GM23338 (cell line): ENCODE data around the gene GOLGA8H. TPM values are rescaled to one million over a fixed set of nuclear protein-coding genes. Genes with fewer than 3 reads are reported as not detected.
"Not testable (repeated sequence)": the region's sequence is repeated elsewhere in the genome, so short reads cannot be mapped to it uniquely, and the experiment has no call there.

Experiments
- ATAC-seq: fragments of 200-7000 bp; cut with Tn5 transposase; 3 replicates; pipeline ENCODE4 v1.9.1; 2020
- DNase-seq: peaks from one replicate; pipeline ENCODE4 v3.0.0-alpha.2; 2015; ENCODE audit warnings: low spot score
- H2AFZ ChIP-seq: fragments of 200-600 bp; sonication (generic); 2 replicates; pipeline ENCODE4 v1.8.0; 2016; ENCODE audit warnings: antibody characterized with exemption, mild to moderate bottlenecking, moderate library complexity
- H3F3A ChIP-seq: fragments of 200-600 bp; sonication (generic); replicated peaks from 2 replicates; pipeline ENCODE4 v1.8.0; 2017; ENCODE audit warnings: antibody characterized with exemption, mixed run types, low read depth
- H3K27ac ChIP-seq: fragments of 200-600 bp; sonication (generic); 2 replicates; pipeline ENCODE4 v1.6.1; 2016; ENCODE audit warnings: low read depth
- H3K27me3 ChIP-seq: fragments of 200-600 bp; sonication (generic); 2 replicates; pipeline ENCODE4 v1.8.0; 2016; ENCODE audit warnings: mild to moderate bottlenecking, mixed run types, moderate library complexity; ENCODE audit not compliant: insufficient read depth
- H3K36me3 ChIP-seq: fragments of 200-600 bp; sonication (generic); 2 replicates; pipeline ENCODE4 v1.8.0; 2016; ENCODE audit warnings: mild to moderate bottlenecking; ENCODE audit not compliant: insufficient read depth
- H3K4me1 ChIP-seq: fragments of 200-600 bp; sonication (generic); 2 replicates; pipeline ENCODE4 v1.8.0; 2016; ENCODE audit warnings: mild to moderate bottlenecking, moderate library complexity; ENCODE audit not compliant: insufficient read depth
- H3K4me2 ChIP-seq: fragments of 200-600 bp; sonication (generic); 2 replicates; pipeline ENCODE4 v1.7.1; 2017; ENCODE audit warnings: mixed run types
- H3K4me3 ChIP-seq: fragments of 200-600 bp; sonication (generic); 2 replicates; pipeline ENCODE4 v1.6.1; 2016; ENCODE audit warnings: mixed run types
- H3K79me2 ChIP-seq: fragments of 200-600 bp; sonication (generic); replicated peaks from 2 replicates; pipeline ENCODE4 v1.8.0; 2017; ENCODE audit warnings: mild to moderate bottlenecking; ENCODE audit not compliant: insufficient read depth
- H3K9me2 ChIP-seq: fragments of 200-600 bp; sonication (generic); 2 replicates; pipeline ENCODE4 v1.8.0; 2017; ENCODE audit not compliant: insufficient read depth
- H4K20me1 ChIP-seq: fragments of 200-600 bp; sonication (generic); replicated peaks from 2 replicates; pipeline ENCODE4 v1.8.0; 2017; ENCODE audit warnings: mild to moderate bottlenecking; ENCODE audit not compliant: insufficient read depth
- H3K27ac Mint-ChIP-seq: 2 replicates; pipeline ENCODE4 v1.8.0; 2020; ENCODE audit warnings: inconsistent platforms, mild to moderate bottlenecking, moderate library complexity, mixed read lengths
- H3K27me3 Mint-ChIP-seq: 3 replicates; pipeline ENCODE4 v1.8.0; 2022; ENCODE audit warnings: low read depth, mild to moderate bottlenecking, moderate library complexity, mixed read lengths, inconsistent platforms; ENCODE audit not compliant: insufficient read depth, poor library complexity
- H3K36me3 Mint-ChIP-seq: 3 replicates; pipeline ENCODE4 v1.8.0; 2021; ENCODE audit warnings: low read depth, mild to moderate bottlenecking, inconsistent platforms, moderate library complexity, mixed read lengths
- H3K4me1 Mint-ChIP-seq: 3 replicates; pipeline ENCODE4 v1.8.0; 2020; ENCODE audit warnings: mild to moderate bottlenecking, inconsistent platforms, mixed read lengths
- H3K4me3 Mint-ChIP-seq: 3 replicates; pipeline ENCODE4 v1.8.0; 2021; ENCODE audit warnings: moderate library complexity, mild to moderate bottlenecking, inconsistent platforms, mixed read lengths
- H3K9me3 Mint-ChIP-seq: 3 replicates; pipeline ENCODE4 v1.8.0; 2020; ENCODE audit warnings: moderate library complexity, mild to moderate bottlenecking, inconsistent platforms, mixed read lengths
- CTCF ChIP-seq, 2 experiments: fragments of 200-600 bp in 1 of 2; sonication (generic) in 1 of 2; conservative IDR thresholded peaks; 2 replicates each; pipeline versions ENCODE4 v1.5.1 to v1.6.1; 2016 to 2017; ENCODE audit warnings: antibody characterized with exemption in 2 of 2, low read depth in 2 of 2, mild to moderate bottlenecking in 2 of 2, moderate library complexity in 1 of 2
- POLR2AphosphoS5 ChIP-seq: IDR thresholded peaks from 2 replicates; pipeline ENCODE4 v1.6.1; 2016; ENCODE audit warnings: antibody characterized with exemption, low read depth
- polyA plus RNA-seq: library from polyadenylated mRNA; unstranded; fragments of >200 nt; fragmentation: Nextera tagmentation; extraction: Ambion mirVana; gene quantifications from 2 replicates; pipeline ENCODE4 v1.2.1, GENCODE V29; 2016
- total RNA-seq: library from RNA; depleted of rRNA; stranded (reverse); fragments of >200 nt; shearing (Covaris generic); gene quantifications from 2 replicates; pipeline ENCODE4 v1.2.3, GENCODE V29; 2014

The GOLGA8H gene
- total and polyA plus RNA-seq, 2 experiments from 2014 or later: 0.26 to 0.63 TPM

GRCh38 chr15:30598953-30599352 is 4.9 kb upstream of the GOLGA8H start:
- not testable (repeated sequence) for H3K4me1 Mint-ChIP-seq, H3K9me2 ChIP-seq, H3K36me3 ChIP-seq, H3K4me3 ChIP-seq, H3K27me3 Mint-ChIP-seq, DNase-seq, H3K27me3 ChIP-seq, ATAC-seq, H3K9me3 Mint-ChIP-seq, H3K36me3 Mint-ChIP-seq, H3K79me2 ChIP-seq, H3K4me3 Mint-ChIP-seq, H3K4me2 ChIP-seq, H3K27ac ChIP-seq, H3F3A ChIP-seq, H3K4me1 ChIP-seq, H2AFZ ChIP-seq, H4K20me1 ChIP-seq, H3K27ac Mint-ChIP-seq
- TF ChIP-seq CTCF (conservative IDR thresholded peaks at IDR 0.05; ENCODE audit: low read depth in 2 of 2): peak in 1 of 2 experiments; percentile 51; a peak in 2 of 4 replicates

GRCh38 chr15:30612271-30612670 is 8.4 kb downstream of the GOLGA8H start:
- not testable (repeated sequence) for H3F3A ChIP-seq, H3K27me3 Mint-ChIP-seq, H3K27ac ChIP-seq, H3K4me1 ChIP-seq, H3K4me3 Mint-ChIP-seq, H3K9me2 ChIP-seq, H2AFZ ChIP-seq, H3K4me3 ChIP-seq, H3K27me3 ChIP-seq, H3K36me3 Mint-ChIP-seq, ATAC-seq, H4K20me1 ChIP-seq, H3K4me2 ChIP-seq, H3K9me3 Mint-ChIP-seq, H3K36me3 ChIP-seq, H3K27ac Mint-ChIP-seq, H3K4me1 Mint-ChIP-seq, DNase-seq, H3K79me2 ChIP-seq

- H3K4me3 Mint-ChIP-seq, H3K36me3 ChIP-seq: not testable (repeated sequence)
- DNase-seq: peak; percentile 23
These were observed 17.5 kb downstream of the GOLGA8H start for GRCh38 chr15:30621342-30621741.

GRCh38 chr15:30625436-30626193 is 21.8 kb downstream of the GOLGA8H start, which contains the start of gene ARHGAP11B:
Gene ARHGAP11B, plus strand, starts transcription at chr15:30626128.
- ATAC-seq: peak; percentile 93
- peak within 1 kb of the TSS; percentile 94 for H3K4me3 ChIP-seq
- peak; percentile 55; the same call in 1 of the 2 replicates for TF ChIP-seq POLR2AphosphoS5
- H3K27ac ChIP-seq: peak within 1 kb of the TSS; percentile 96
- H3K27ac Mint-ChIP-seq: peak within 1 kb of the TSS; percentile 95
- H3K4me1 ChIP-seq, H3K36me3 ChIP-seq, H3K27me3 ChIP-seq, H3F3A ChIP-seq, H3K9me3 Mint-ChIP-seq, H3K4me1 Mint-ChIP-seq, H4K20me1 ChIP-seq, H3K9me2 ChIP-seq, H3K27me3 Mint-ChIP-seq, H3K36me3 Mint-ChIP-seq, H2AFZ ChIP-seq: not testable (repeated sequence)
- peak within 1 kb of the TSS; percentile 98 for H3K4me3 Mint-ChIP-seq
- DNase-seq: peak; percentile 99
- H3K4me2 ChIP-seq: peak within 1 kb of the TSS; percentile 56
- H3K79me2 ChIP-seq: peaks cover 51% of the 10 kb centered on the region

More at GRCh38 chr15:30621342-30621741, 17.5 kb downstream of the GOLGA8H start:
- not testable (repeated sequence) for H3K4me2 ChIP-seq, H3K27me3 Mint-ChIP-seq, H3K79me2 ChIP-seq, H3K4me3 ChIP-seq, H3K27ac ChIP-seq, H3K27me3 ChIP-seq, H2AFZ ChIP-seq, H3K9me3 Mint-ChIP-seq, H3K9me2 ChIP-seq, H3K4me1 ChIP-seq, H4K20me1 ChIP-seq, H3K36me3 Mint-ChIP-seq, H3K4me1 Mint-ChIP-seq, H3F3A ChIP-seq, H3K27ac Mint-ChIP-seq
- peak; percentile 10 for ATAC-seq
